NB4 (cell line): Measurements from ENCODE around the gene APOC1.

Experiments used
- DNase-seq: peaks from one replicate; pipeline ENCODE4 v3.0.0; 2010; ENCODE audit warnings: low read depth
- H3K4me3 ChIP-seq: one replicate; pipeline ENCODE4 v1.5.1; 2011; ENCODE audit warnings: mild to moderate bottlenecking, low read depth, low read length, moderate library complexity
- CTCF ChIP-seq: IDR thresholded peaks from one replicate; pipeline ENCODE4 v1.5.1; 2012; ENCODE audit warnings: low read depth, low read length
- MAX ChIP-seq: IDR thresholded peaks from 2 replicates; pipeline ENCODE4 v1.6.1; 2011; ENCODE audit warnings: low read depth, low read length
- MYC ChIP-seq: IDR thresholded peaks from 2 replicates; pipeline ENCODE4 v1.6.1; 2011; ENCODE audit warnings: low read depth, low read length
- POLR2A ChIP-seq: IDR thresholded peaks from 2 replicates; pipeline ENCODE4 v1.6.1; 2011; ENCODE audit warnings: mild to moderate bottlenecking; ENCODE audit not compliant: insufficient read length; ENCODE audit errors: extremely low read depth

The APOC1 gene

GRCh38 chr19:44894052-44894400 is 20.4 kb upstream of the APOC1 start:
- TF ChIP-seq CTCF = no peak
- TF ChIP-seq MYC = no peak
- no peak for TF ChIP-seq MAX
- no peak for TF ChIP-seq POLR2A
- H3K4me3 ChIP-seq = no peak overlapping the region
- DNase-seq = no peak

GRCh38 chr19:44894946-44895345 is 19.5 kb upstream of the APOC1 start:
- no peak for TF ChIP-seq MAX
- H3K4me3 ChIP-seq = no peak overlapping the region
- DNase-seq = no peak

- TF ChIP-seq MAX = no peak
- no peak for TF ChIP-seq POLR2A
- TF ChIP-seq CTCF = no peak
- TF ChIP-seq MYC = no peak
- DNase-seq = no peak
- H3K4me3 ChIP-seq = no peak overlapping the region
Observed at GRCh38 chr19:44897835-44898234, 16.6 kb upstream of the APOC1 start.

GRCh38 chr19:44900328-44901244 is 13.8 kb upstream of the APOC1 start:
- DNase-seq = no peak

GRCh38 chr19:44903216-44903601 is 11.2 kb upstream of the APOC1 start:
- TF ChIP-seq CTCF (no peak), MAX (no peak), POLR2A (no peak), MYC (no peak)
- H3K4me3 ChIP-seq = no peak overlapping the region
- no peak for DNase-seq

More at GRCh38 chr19:44900328-44901244, 13.8 kb upstream of the APOC1 start:
- TF ChIP-seq MAX (no peak), POLR2A (no peak), CTCF (no peak), MYC (no peak)
- no peak overlapping the region for H3K4me3 ChIP-seq

GRCh38 chr19:44903602-44904425 is 10.6 kb upstream of the APOC1 start:
- H3K4me3 ChIP-seq = no peak overlapping the region
- TF ChIP-seq POLR2A = peak; percentile 12
- TF ChIP-seq MYC = no peak
- no peak for TF ChIP-seq MAX
- peak; percentile 65 for TF ChIP-seq CTCF
- peak; percentile 74 for DNase-seq
